ENCODE results near the gene PAOX.

- no peak for TF ChIP-seq CTCF (conservative IDR thresholded peaks at IDR 0.05; ENCODE audit: low read length)
- TF ChIP-seq EZH2phosphoT487 (IDR thresholded peaks at IDR 0.05; ENCODE audit: borderline replicate concordance): no peak
These were observed 23.1 kb downstream of the PAOX start for GRCh38 chr10:133401981-133402725.

Data from Loucy (cell line).